IPS DF 6.9 (cell line): ENCODE results near the gene AKT3.

Source experiments
- DNase-seq: peaks from one replicate; pipeline ENCODE4 v3.0.0-alpha.2; 2013; ENCODE audit warnings: low read depth, low spot score
- H3K27ac ChIP-seq: one replicate; pipeline ENCODE4 v1.5.1; 2013; ENCODE audit warnings: low read length, control low read depth
- H3K27me3 ChIP-seq: 2 replicates; pipeline ENCODE4 v1.6.1; 2013; ENCODE audit warnings: mild to moderate bottlenecking, low read length; ENCODE audit not compliant: control insufficient read depth, insufficient read depth
- H3K36me3 ChIP-seq: 2 replicates; pipeline ENCODE4 v1.6.1; 2013; ENCODE audit warnings: low read length; ENCODE audit not compliant: control insufficient read depth, insufficient read depth
- H3K4me1 ChIP-seq: 2 replicates; pipeline ENCODE4 v1.6.1; 2013; ENCODE audit warnings: low read length; ENCODE audit not compliant: control insufficient read depth, insufficient read depth
- H3K4me3 ChIP-seq: 2 replicates; pipeline ENCODE4 v1.5.1; 2013; ENCODE audit warnings: mild to moderate bottlenecking, low read length
- H3K9me3 ChIP-seq: 2 replicates; pipeline ENCODE4 v1.6.1; 2013; ENCODE audit warnings: low read length, inconsistent platforms; ENCODE audit not compliant: control insufficient read depth, insufficient read depth
- WGBS: extraction: QIAGEN DNeasy Blood & Tissue Kit; methylation state at CpG from one replicate; pipeline ENCODE4 v1.1.7; 2013; ENCODE audit warnings: mixed read lengths, missing lambda C conversion rate; ENCODE audit not compliant: insufficient read length, insufficient coverage; 5-methylcytosine and 5-hydroxymethylcytosine counted together

Gene AKT3

GRCh38 chr1:243526180-243526579 lies 323.9 kb downstream of the AKT3 start:
- no CpG with 5 or more reads among the region's 7 CpGs for WGBS
- Histone ChIP-seq H3K9me3 (no peaks in the 10 kb centered on the region), H3K36me3 (no peaks in the 10 kb centered on the region), H3K4me1 (no peaks in the 10 kb centered on the region), H3K27ac (no peak overlapping the region), H3K4me3 (no peak overlapping the region), H3K27me3 (no peaks in the 10 kb centered on the region)
- no peak for DNase-seq

- Histone ChIP-seq H3K4me1 (no peaks in the 10 kb centered on the region), H3K36me3 (no peaks in the 10 kb centered on the region), H3K9me3 (no peaks in the 10 kb centered on the region), H3K4me3 (no peak overlapping the region), H3K27ac (no peak overlapping the region), H3K27me3 (no peaks in the 10 kb centered on the region)
- no peak for DNase-seq
- WGBS: no CpG with 5 or more reads among the region's 2 CpGs
Measured at GRCh38 chr1:243525085-243525487, 325.0 kb downstream of the AKT3 start.

GRCh38 chr1:243523766-243524165 lies 326.3 kb downstream of the AKT3 start:
- Histone ChIP-seq H3K36me3 (no peaks in the 10 kb centered on the region), H3K27me3 (no peaks in the 10 kb centered on the region), H3K4me3 (no peak overlapping the region), H3K4me1 (no peaks in the 10 kb centered on the region), H3K9me3 (no peaks in the 10 kb centered on the region), H3K27ac (no peak overlapping the region)
- no CpG with 5 or more reads among the region's 5 CpGs for WGBS
- DNase-seq: no peak

GRCh38 chr1:243520831-243521230 lies 329.2 kb downstream of the AKT3 start:
- no peaks in the 10 kb centered on the region for H3K4me1 ChIP-seq
- no peak overlapping the region for H3K4me3 ChIP-seq
- WGBS: no CpG with 5 or more reads among the region's 1 CpG
- H3K27ac ChIP-seq: no peak overlapping the region
- H3K27me3 ChIP-seq: no peaks in the 10 kb centered on the region
- no peaks in the 10 kb centered on the region for H3K9me3 ChIP-seq
- no peak for DNase-seq
- no peaks in the 10 kb centered on the region for H3K36me3 ChIP-seq

- no peak for DNase-seq
- no peaks in the 10 kb centered on the region for H3K9me3 ChIP-seq
- no peaks in the 10 kb centered on the region for H3K36me3 ChIP-seq
- no peaks in the 10 kb centered on the region for H3K4me1 ChIP-seq
- H3K4me3 ChIP-seq: no peak overlapping the region
- no peaks in the 10 kb centered on the region for H3K27me3 ChIP-seq
- WGBS: no CpG with 5 or more reads among the region's 1 CpG
- no peak overlapping the region for H3K27ac ChIP-seq
Measured at GRCh38 chr1:243514927-243515326, 335.1 kb downstream of the AKT3 start.

- Histone ChIP-seq H3K27ac (no peak overlapping the region), H3K36me3 (no peaks in the 10 kb centered on the region), H3K4me3 (no peak overlapping the region), H3K27me3 (no peaks in the 10 kb centered on the region), H3K9me3 (no peaks in the 10 kb centered on the region), H3K4me1 (no peaks in the 10 kb centered on the region)
- no CpG with 5 or more reads among the region's 7 CpGs for WGBS
- DNase-seq: no peak
Measured at GRCh38 chr1:243513726-243514491, 336.1 kb downstream of the AKT3 start.

GRCh38 chr1:243510928-243511327 lies 339.1 kb downstream of the AKT3 start:
- no peaks in the 10 kb centered on the region; the same call in 1 of the 2 replicates for H3K36me3 ChIP-seq
- peaks cover 2% of the 10 kb centered on the region; the same call in 1 of the 2 replicates for H3K4me1 ChIP-seq
- H3K27me3 ChIP-seq: no peaks in the 10 kb centered on the region
- DNase-seq: no peak
- no CpG with 5 or more reads among the region's 3 CpGs for WGBS
- no peak overlapping the region for H3K4me3 ChIP-seq
- no peak overlapping the region for H3K27ac ChIP-seq
- H3K9me3 ChIP-seq: no peaks in the 10 kb centered on the region

- Histone ChIP-seq H3K27me3 (no peaks in the 10 kb centered on the region), H3K27ac (no peak overlapping the region), H3K36me3 (no peaks in the 10 kb centered on the region; the same call in 1 of the 2 replicates), H3K9me3 (no peaks in the 10 kb centered on the region), H3K4me3 (no peak overlapping the region), H3K4me1 (peaks cover 2% of the 10 kb centered on the region; the same call in 1 of the 2 replicates)
- DNase-seq: no peak
- no CpG with 5 or more reads among the region's 1 CpG for WGBS
Measured at GRCh38 chr1:243508943-243509342, 341.1 kb downstream of the AKT3 start.

- Histone ChIP-seq H3K27ac (no peak overlapping the region), H3K27me3 (no peaks in the 10 kb centered on the region), H3K9me3 (no peaks in the 10 kb centered on the region), H3K36me3 (no peaks in the 10 kb centered on the region; the same call in 1 of the 2 replicates), H3K4me3 (no peak overlapping the region), H3K4me1 (peaks cover 2% of the 10 kb centered on the region; the same call in 1 of the 2 replicates)
- DNase-seq: no peak
- no CpG with 5 or more reads among the region's 9 CpGs for WGBS
Measured at GRCh38 chr1:243508303-243508713, 341.7 kb downstream of the AKT3 start.

- Histone ChIP-seq H3K36me3 (no peaks in the 10 kb centered on the region; the same call in 1 of the 2 replicates), H3K4me3 (no peak overlapping the region), H3K9me3 (no peaks in the 10 kb centered on the region), H3K27ac (no peak overlapping the region), H3K27me3 (no peaks in the 10 kb centered on the region), H3K4me1 (peaks cover 2% of the 10 kb centered on the region; the same call in 1 of the 2 replicates)
- WGBS: no CpG with 5 or more reads among the region's 8 CpGs
- DNase-seq: no peak
Measured at GRCh38 chr1:243507672-243508302, 342.3 kb downstream of the AKT3 start.
